GM19372 (cell line): ENCODE data around the gene TMED9.
"Not testable (repeated sequence)": the region's sequence is repeated elsewhere in the genome, so short reads cannot be mapped to it uniquely, and the experiment has no call there.

Experiments
- ATAC-seq: cut with Tn5 transposase; IDR thresholded peaks from one replicate; pipeline ENCODE4 v1.9.1; 2021; ENCODE audit warnings: mild to moderate bottlenecking, low read depth, moderate library complexity; ENCODE audit not compliant: unreplicated experiment

Gene TMED9

DNA sequence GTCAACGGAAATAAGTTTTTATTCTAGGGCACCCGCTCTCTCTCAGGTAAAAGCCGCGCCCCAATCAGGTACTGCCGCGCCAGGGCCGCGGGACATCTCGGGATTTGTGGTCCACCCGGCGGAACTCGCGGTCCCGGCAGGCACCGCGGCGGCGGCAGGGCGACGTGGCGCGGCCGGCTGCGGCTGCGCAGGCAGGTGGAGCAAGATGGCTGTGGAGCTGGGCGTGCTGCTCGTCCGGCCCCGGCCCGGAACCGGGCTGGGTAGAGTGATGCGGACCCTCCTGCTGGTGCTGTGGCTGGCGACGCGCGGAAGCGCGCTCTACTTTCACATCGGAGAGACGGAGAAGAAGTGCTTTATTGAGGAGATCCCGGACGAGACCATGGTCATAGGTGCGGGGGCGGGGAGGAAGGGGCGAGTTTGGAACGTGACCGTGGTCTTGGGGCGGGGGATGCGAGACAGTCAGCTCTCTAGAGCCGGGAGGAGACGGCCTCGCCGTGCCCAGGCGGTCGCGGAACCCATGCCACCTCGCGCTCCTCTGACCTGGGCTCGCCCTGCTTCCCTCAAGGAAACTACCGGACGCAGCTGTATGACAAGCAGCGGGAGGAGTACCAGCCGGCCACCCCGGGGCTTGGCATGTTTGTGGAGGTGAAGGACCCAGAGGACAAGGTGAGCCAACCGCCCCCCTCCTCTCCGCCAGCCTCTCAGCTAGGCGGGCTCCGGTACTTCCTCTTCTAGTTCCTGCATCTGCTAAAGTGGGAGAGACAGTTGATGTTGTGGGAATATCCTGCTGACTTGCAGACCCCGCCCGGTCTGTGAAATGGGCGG, at the start of gene TMED9:
Gene TMED9, plus strand, starts transcription at position 194 of the 825 bp plus-strand sequence. Its CDS starts 12 bp downstream, at position 206.
- peak; percentile 93 for ATAC-seq

DNA sequence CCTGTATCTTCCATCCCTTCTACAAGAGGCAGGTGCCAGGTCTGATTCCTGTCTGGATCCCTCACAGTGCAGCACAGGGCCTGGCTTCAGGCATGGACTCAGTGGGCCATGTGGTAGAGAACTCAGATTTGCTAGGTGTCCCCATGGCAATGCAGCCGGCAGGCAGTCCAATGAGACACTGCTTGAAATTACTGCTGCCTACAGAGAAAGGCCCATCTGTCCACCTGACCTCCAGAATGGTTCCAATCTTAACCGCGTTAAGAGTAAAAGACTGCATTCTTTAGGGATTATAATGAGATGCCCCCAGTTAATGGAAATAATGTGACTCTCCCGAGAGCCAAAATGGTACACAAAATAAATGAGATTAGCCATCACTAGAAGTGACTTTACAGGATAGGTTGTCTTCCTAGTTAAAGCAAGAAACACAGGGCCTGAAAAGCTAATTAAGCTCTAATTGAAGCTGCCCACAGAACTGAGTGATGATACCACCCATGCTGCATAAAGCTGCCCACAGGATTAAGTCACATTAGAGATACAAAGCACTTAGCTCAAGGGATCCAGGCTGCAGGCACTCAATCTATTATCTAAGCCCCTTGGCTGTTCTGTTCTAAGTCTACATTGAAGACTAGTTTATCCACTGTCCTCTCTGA, 49.1 kb upstream of the TMED9 start:
- ATAC-seq = no peak

DNA sequence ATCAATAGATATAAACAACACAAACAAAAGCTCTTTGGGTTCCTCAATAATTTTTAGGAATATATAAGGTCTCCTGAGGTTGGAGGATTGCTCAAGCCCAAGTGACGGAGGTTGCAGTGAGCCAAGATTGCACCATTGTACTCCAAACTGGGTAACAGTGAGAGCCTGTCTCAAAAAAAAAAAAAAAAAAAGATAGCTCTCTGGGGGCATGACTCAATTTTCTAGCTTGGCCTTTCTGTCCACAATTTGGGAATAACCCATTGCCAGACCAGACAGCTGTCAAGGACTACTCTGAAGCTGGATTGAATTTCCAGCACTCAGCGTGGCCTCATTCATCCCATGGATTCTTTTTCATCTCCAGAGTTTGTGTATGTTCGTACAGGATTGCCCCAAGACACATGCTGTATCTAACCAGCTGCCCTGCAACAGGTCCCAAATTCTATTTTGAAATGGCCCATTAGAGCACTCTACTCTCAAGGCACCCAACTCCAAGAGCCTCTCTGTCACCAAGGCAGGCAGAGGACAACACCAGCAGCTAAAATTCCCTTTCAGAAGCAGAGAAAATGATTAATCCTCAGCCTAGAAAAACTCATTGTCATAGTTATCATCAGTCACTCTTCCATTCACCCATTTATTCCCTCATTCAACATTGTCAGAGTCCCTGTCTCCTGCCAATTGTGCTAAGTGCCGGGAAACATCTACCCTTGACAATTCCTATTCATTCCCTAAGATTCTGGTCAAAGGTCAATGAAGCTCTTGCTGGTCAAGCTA, 46.3 kb upstream of the TMED9 start:
- no peak for ATAC-seq

DNA sequence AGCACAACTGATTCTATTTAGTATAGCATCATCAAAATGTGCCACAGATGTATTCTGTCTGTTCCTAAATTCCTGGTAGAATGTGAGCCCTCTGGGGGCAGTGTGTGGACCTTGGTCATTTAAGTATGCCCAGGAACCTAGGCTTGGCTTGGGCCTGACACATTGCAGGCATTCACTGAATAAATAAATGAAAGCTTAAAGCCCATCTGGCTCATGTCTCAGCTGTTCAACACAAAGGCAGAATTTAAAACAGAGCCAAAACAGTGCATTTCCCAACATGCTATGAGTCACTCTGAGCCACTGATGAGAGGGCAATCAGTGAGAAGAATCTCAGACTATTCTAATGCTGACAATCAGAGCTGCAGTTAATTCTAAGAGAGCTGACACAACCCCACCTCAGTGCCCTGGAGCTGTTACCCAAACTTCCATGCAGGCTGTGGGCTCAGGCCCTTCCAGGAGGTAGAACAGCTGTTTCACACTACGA, 45.7 kb upstream of the TMED9 start:
- no peak for ATAC-seq

DNA sequence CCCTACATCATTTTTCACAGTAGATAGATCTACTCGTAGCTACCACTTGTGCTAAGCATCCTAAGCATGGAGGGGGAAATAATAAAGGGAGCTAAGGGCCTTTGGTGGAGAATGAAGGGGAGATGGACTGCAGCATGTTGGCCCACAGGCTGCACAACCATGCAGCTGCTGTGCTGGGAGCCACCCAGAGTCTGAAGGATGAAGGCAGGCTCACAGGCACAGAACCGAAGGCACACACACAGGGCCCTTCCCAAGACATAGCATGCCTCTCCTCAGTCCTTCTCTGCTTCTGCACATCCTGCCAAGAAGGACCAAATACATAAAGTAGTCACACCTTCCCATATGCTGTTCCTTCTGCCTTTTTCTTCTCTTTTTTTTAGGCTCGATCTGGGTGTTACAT, 44.3 kb upstream of the TMED9 start:
- ATAC-seq = no peak

DNA sequence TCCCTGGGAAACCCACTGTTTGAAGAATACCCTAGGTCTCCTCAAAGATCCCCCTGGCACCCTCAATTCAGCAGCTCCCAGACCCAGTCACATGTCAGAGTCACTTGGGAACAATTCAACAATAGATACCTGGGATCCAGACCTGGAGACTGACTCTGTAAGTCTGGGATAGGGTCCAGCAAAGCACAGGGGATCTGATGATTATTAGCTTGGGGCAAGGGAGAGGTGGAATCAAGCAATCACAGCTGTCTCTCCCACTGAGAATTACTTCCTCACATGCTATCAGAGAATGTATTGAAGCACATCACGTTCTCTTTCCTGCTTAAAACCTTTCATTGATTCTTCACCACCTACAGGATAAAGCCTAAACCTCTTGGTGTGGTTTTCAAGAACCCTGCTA, 43.5 kb upstream of the TMED9 start:
- no peak for ATAC-seq

DNA sequence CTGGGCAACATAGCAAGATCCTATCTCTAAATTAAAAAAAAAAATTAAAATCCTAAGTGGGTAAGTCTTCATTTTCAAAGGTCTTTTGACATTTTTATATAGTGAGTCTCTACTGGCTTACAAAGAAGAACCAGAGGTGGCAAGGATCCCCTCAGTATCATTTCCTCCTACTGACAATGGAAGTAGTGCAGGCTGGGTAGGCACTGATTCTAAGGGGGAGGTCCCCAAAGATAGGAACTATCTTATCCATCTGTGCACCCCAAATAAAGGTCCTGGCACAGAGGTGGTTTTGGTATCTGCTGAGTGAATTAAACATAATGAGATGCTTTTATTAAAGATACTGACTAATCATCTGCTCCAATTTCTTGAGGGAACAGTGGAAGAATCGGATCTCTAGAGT, 41.9 kb upstream of the TMED9 start:
- ATAC-seq = no peak

DNA sequence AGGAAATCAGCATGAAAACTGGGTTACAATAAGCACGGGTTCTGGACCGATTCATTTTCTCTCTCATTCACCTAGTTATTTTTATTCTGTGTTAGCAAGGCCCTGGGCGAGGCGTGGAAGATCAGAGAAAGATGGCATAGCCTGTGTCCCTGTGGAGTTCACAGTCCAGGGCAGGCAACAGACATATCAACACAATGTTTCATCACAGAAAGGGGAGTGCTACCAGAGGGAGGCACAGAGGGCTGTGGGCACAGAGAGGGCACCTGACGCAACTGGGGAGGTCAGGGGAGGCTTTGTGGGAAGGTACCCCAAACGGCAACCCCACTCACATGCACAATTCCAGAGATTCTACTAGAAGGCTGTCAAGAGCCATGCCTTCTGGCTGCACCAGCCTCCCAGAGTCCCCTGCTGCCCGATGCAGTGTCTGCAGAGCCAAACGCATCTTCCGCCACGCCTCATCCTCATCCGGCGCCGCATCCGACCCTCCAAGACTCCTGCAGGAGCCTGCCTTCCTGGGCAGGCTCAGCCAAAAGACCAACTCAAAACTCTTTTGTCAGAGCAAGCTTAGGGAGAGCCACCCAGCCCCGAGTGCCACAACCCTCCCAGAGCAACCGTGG, 39.1 kb upstream of the TMED9 start:
- no peak for ATAC-seq

DNA sequence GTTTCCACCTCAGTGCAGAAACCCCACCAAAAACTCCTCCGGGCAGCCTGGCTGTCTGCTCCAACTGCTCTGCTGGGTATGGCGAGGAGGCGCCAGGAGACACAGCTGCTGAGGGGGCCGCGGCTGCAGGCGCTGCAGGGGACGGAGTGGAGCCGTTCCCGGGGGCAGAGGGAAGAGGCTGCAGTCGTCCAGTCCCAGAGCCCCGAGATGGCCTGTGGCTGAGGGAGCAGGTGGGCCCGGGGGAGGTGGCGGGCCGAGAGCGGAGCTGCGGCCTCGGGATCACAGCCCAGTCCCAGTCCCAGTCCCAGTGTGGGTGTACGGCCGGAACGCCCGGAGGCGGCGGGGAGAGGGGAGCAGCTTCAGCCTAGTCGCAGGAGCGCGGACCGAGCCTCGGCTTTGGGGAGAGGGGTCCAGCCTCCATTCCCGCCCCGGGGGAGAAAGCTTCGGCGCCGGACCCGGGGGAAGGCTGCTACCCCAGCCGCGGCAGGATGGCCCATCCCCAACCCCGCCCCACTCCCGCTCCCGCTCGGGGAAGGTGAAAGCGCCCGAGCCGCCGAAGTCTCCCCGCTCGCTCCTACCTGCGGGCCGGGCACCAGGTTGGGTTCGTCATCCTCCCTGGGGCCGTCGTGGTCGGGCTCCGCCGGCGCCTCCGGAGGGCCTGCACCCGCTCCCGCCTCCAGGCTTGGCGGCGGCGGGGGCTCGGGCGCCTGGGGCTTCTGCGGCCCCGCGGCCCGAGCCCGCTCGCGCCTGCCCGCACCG, 38.2 kb upstream of the TMED9 start:
- peak; percentile 41 for ATAC-seq

DNA sequence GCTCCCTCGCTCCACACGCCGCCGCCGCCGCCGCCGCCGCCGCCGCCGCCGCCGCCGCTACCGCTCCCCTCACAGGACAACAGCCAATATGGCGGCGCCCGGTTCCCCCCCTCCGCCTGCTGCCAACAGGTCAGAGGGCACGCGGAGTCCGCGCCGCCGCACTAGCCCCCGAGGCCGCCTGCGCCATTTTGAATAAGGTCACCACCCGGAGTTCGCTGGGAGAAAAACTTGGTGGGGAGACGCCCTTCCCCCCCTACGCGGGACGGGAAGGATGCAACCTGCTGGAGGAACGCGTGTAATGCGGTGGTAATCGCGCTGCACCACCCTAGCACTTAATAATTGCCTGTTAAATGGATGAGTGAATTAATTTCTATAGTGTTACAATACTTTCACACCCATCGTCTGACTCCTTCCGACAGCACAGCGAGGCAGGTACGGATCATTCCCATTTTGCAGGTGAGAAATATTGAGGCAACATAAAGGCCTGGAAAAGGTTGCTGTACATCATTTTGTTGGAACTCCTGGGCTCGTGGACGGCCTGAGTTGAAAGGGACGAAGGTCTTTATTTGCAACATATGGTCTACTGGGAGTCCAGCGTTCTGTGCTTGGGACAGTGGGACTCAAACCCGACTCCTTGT, 37.4 kb upstream of the TMED9 start, which contains the start of gene FAM193B:
Gene FAM193B, minus strand, starts transcription at position 90 of the 638 bp plus-strand sequence. CDS start 105 bp downstream, outside the sequence.
- peak; percentile 87 for ATAC-seq

DNA sequence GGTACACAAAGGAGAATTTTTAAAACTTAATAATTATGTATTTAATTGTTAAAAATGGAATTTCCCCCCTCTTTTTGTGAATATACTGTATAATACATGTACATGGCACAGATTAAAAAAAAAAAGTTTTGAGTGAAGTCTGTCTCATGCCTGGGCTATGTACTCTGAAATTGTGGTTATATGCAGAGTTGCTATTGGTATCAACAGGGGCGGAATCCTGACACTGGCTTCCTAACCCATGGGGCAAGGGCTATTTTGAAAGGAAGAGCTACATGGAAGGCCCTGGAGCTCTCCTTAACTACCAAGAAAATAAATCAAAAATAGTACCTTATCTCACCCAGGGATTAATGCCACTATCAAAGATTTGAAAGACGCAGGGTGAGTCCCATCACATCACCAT, 36.8 kb upstream of the TMED9 start:
- no peak for ATAC-seq

DNA sequence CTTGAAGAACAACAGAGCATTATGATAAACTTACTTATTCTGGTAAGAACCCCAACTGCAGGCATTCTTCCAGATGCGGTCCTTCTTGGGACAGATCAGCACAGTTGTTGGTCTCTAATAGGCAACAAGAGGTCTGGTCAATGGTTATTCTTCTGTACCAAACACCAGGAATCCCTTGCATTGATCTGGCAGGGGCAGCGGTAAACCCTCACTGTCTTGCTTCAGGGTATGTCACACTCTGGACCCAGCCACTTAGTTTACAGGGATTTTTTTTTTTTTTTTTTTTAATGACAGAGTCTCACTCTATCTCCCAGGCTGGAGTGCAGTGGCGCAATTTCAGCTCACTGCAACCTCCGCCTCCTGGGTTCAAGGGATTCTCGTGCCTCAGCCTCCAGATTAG, 36.3 kb upstream of the TMED9 start:
- no peak for ATAC-seq

DNA sequence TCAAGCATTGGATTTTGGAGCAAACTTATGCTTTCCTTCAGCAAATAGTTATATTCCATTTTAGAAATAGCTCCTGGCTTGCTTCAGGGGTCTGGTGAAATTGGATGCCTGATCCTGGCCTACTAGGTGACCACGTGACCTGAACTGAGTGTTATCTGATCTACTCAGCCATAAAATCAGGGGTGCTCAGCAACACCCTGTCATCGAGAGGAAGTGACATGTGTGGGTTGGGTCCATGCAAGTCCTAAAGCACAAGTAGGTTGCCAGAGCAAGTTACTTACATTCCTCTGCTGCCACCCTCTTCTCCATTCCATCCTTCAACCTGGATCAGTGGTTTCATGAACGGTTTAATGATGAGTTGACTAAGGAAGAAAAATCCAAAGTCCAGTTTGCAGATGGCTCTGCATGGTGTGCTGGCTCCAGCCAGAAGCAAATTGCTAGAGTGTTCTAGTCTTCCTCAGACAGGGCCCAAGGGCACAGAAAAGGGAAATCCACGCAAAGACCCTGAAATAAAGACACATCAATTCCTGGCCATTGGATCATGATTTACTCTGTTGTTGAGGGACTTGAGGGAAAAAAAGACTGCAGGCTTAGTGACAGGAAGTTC, 34.9 kb upstream of the TMED9 start:
- no peak for ATAC-seq

DNA sequence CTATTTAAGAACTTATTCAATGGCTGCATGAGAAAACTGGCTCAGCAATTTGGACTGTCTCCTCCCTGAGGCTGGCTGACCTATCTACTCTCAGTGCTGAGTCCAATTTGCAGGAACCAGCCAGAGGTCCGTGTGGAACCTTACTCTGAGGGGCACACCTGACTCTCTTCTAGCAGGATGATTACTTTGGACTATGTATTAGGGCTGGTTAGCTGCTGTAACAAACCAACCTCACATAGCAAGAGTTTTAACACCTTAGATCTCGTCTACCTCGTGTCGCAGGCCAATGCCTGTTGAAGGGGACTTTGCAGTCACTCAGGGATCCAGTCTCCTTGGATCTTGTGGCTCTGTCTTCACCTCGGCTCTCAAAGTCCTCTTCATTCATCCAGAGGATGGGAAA, 34.2 kb upstream of the TMED9 start:
- ATAC-seq = no peak

DNA sequence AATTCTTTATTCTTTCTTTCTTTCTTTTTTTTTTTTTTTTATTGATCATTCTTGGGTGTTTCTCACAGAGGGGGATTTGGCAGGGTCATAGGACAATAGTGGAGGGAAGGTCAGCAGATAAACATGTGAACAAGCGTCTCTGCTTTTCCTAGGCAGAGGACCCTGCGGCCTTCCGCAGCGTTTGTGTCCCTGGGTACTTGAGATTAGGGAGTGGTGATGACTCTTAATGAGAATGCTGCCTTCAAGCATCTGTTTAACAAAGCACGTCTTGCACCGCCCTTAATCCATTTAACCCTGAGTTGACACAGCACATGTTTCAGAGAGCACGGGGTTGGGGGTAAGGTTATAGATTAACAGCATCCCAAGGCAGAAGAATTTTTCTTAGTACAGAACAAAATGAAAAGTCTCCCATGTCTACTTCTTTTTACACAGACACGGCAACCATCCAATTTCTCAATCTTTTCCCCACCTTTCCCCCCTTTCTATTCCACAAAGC, 32.5 kb upstream of the TMED9 start:
- ATAC-seq = not testable (repeated sequence)

DNA sequence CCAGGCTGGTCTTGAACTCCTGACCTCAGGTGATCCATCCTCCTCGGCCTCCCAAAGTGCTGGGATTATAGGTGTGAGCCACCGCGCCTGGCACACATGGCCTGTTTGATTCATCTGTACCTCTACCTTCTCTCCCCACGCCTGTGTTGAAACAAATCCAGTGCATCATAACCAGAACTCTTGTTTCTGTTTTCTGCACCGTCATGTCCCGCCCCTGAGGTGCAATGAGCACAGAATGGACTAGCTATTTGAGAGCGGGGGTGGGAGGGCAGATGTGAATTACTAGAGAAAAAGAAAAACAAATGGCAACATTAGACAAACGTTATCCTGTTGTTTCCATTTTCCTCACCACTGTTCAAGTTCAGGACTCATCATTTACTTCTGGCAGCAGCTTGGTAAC, 27.0 kb upstream of the TMED9 start:
- ATAC-seq = no peak

DNA sequence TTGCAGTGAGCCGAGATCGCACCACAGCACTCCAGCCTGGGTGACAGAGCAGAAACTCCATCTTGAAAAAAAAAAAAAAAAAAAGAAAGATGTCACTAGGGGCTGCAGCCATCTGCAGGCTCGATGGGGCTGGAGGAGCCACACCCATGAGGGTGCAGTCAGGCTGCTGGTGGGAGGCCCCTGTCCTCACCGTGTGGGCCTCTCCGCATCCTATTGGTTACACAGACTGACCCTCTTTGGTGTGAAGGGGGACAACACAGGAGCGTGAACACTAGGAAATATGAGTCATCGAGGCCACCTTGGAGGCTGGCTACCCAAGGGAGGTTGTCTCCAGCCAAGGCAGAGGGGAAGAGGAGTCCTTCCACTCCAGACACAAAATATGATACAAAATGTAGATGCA, 23.7 kb upstream of the TMED9 start:
- ATAC-seq = no peak

DNA sequence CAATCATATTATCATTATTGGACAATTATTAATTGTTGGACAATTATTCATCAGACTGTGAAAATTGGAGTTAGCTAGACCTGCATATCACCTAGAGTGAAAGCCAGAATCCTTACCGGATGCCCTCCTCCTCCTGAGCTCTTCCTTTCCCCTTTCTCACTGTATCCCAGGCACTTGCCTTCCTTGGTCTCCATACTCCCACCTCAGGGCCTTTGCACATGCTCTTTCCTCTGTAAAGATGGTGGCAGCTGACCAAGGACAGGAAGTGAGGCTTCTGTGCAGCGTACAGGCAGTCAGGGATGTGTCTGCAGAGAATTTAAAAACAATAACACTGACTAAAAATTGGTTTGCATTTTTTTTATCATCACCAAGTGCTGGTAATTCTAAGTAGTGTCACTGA, 22.1 kb upstream of the TMED9 start:
- no peak for ATAC-seq

DNA sequence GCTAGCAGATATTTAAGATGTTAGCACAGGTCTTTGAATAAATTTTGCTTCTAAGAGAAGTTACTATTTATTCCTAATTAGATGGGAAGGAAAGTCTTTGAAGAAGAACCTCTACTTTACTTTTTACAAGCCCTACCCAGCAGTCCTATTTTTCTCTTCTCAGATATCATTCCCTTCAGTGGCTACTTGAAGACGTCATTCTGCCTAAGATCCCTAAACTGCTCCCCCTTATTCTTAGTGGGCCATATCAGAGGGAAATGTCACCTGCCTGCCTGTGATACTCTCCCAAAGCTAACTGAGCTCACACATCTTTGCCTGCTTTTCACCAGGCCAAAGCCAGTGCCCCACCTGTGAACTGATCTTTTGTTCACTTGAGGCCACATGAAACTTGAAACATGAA, 16.5 kb upstream of the TMED9 start:
- no peak for ATAC-seq
